Measurements from ENCODE around the gene RFX3.

GRCh38 chr9:3444016-3444415 lies 81.8 kb downstream of the RFX3 start:
- TF ChIP-seq NFIC (IDR thresholded peaks at IDR 0.05) (no peak), TAF1 (IDR thresholded peaks at IDR 0.05; ENCODE audit: low read depth) (no peak), EP300 (IDR thresholded peaks at IDR 0.05; ENCODE audit: borderline replicate concordance) (no peak), YY1 (IDR thresholded peaks at IDR 0.05; ENCODE audit: low read depth) (no peak), ZBTB7A (IDR thresholded peaks at IDR 0.05; ENCODE audit: low read depth) (no peak), RAD21 (IDR thresholded peaks at IDR 0.05; ENCODE audit: low read depth) (no peak), FOXM1 (IDR thresholded peaks at IDR 0.05; ENCODE audit: borderline replicate concordance, low read depth) (no peak), EGR1 (IDR thresholded peaks at IDR 0.05) (no peak), TCF12 (IDR thresholded peaks at IDR 0.05; ENCODE audit: low read depth) (no peak), MAX (IDR thresholded peaks at IDR 0.05) (no peak), CREB1 (IDR thresholded peaks at IDR 0.05; ENCODE audit: low read depth) (no peak), USF1 (IDR thresholded peaks at IDR 0.05) (no peak), CEBPB (IDR thresholded peaks at IDR 0.05) (no peak), REST (IDR thresholded peaks at IDR 0.05; ENCODE audit: low read depth) (no peak)

Measured in Ishikawa (cell line).